Measurements from ENCODE around the gene KRT76.

Gene KRT76

DNA sequence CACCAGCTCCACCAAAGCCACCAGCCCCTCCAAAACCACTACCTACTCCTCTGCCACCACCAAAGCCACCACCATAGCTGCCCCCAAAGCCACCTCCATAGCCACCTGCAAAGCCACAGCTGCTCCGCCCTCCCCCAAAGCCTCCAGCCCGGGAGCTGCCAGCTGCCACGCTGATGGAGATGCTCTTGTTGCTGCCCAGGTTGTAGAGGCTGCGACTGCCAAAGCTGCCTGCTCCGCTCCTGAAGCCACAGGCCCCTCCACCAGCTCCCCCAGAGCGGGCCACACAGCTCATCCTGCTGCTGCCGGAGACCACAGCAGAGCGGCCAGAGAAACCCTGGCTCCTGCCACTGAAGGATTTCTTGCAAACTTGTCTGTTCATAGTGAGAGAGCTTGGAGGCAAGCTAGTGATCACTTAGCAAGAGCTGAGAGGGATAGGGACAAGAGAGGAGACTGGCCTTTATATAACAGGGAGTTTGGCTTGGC lies at the start of gene KRT76:
Gene KRT76, minus strand, starts transcription at position 433 of the 483 bp plus-strand sequence. Its CDS starts 54 bp downstream, at position 379.
- TF ChIP-seq CTCF (conservative IDR thresholded peaks at IDR 0.05; ENCODE audit: low read length): no peak
- DNase-seq (ENCODE audit: low read depth): no peak
- no peak within 1 kb of the TSS for H3K4me3 ChIP-seq (ENCODE audit: low read length)

DNA sequence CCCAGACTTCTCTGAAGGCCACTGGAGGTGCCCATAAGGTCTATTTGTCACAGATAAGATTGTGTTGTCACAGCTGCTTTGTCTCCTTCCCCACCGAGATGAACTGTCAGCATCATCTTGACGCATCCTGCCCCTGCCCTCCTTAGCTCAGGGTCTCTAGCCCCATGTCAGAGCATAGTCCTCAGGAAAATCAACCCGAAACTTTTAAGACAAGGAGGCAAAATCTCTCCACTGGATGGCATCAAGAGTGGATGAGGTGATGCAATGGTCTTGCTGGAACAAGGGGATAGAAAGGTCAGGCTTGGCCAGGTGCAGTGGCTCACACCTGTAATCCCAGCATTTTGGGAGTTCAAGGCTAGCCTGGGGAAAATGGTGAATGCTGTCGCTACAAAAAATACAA lies 48.8 kb upstream of the KRT76 start:
- TF ChIP-seq CTCF (conservative IDR thresholded peaks at IDR 0.05; ENCODE audit: low read length): no peak
- H3K4me3 ChIP-seq (ENCODE audit: low read length): no peak overlapping the region

DNA sequence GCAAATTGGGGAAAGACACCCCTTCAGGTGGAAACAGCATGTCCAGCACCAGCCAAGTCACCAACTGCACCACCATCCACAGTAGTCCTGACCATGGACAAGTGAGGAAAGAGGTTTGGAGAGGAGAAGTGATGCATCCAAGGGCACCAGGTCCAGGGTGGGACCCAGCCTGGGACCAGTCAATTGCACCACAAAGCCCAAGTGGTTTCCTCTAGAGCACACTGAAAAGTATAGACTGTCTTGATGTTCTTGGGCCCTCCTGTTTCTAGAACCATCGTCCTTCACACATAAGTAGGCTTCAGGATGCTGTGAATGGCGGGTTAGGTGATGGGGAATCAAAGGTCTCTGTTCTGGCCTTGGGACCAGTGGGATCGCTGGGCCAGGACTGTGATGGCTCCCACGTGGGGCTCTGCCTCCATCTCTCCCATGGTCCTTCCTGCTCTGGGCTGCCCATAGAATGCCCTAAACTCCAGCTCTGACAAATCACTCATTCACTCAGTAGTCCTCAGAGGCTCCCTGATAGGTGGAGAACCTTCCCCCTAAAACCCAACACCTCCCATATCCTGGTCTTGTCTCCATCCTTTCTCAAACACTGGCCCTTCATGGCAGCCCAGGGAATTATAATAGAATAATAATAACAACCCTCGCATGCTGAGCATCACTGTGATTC lies 47.7 kb upstream of the KRT76 start:
- DNase-seq (ENCODE audit: low read depth): no peak
- TF ChIP-seq CTCF (conservative IDR thresholded peaks at IDR 0.05; ENCODE audit: low read length): no peak
- H3K4me3 ChIP-seq (ENCODE audit: low read length): no peak overlapping the region

More for the DNA sequence above, 48.8 kb upstream of the KRT76 start:
- DNase-seq (ENCODE audit: low read depth): no peak

- no peak for DNase-seq (ENCODE audit: low read depth)
- H3K4me3 ChIP-seq (ENCODE audit: low read length): no peak overlapping the region
- no peak for TF ChIP-seq CTCF (conservative IDR thresholded peaks at IDR 0.05; ENCODE audit: low read length)
These were observed 46.8 kb upstream of the KRT76 start for GRCh38 chr12:52823761-52824450.

GRCh38 chr12:52822771-52823510 lies 45.8 kb upstream of the KRT76 start:
- TF ChIP-seq CTCF (conservative IDR thresholded peaks at IDR 0.05; ENCODE audit: low read length): no peak
- no peak overlapping the region for H3K4me3 ChIP-seq (ENCODE audit: low read length)
- DNase-seq (ENCODE audit: low read depth): no peak

- peak; percentile 39 for DNase-seq (ENCODE audit: low read depth)
- no peak overlapping the region for H3K4me3 ChIP-seq (ENCODE audit: low read length)
- no peak for TF ChIP-seq CTCF (conservative IDR thresholded peaks at IDR 0.05; ENCODE audit: low read length)
These were observed 44.9 kb upstream of the KRT76 start for GRCh38 chr12:52821826-52822660.

Measured in AG10803 (cell line).